Stimulated activated CD8-positive, alpha-beta memory T cell treated with anti-CD3 and anti-CD28 coated beads, Interleukin-12 subunit alpha, Interleukin-12 subunit beta, amount 100 ng/mL, for 1 hour (primary cell): ENCODE data around the gene ZNF555.

Experiments used
- DNase-seq: peaks from one replicate; pipeline ENCODE4 v3.0.0-alpha.2; 2020; ENCODE audit warnings: low read depth

Gene ZNF555

DNA sequence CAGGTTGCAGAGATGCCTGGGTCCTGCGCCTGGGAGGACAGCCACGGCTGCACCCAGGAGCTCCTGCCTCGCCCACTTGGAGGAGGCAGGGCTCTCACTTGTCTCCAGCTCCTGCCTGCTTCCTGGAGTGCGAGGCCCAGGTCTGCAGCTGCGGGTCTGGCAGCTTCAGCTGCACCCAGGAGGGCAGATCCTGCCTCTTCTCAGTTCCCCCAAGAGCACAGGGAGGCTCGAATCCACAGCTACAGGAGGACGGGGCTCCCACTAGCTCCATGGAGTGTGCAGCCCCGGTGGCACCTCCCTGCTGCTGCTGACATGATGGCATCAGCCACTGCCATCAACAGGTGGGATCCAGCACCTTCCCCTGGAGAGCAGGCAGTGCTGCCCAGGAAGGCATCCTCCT is 17.1 kb upstream of the ZNF555 start:
- no peak for DNase-seq

DNA sequence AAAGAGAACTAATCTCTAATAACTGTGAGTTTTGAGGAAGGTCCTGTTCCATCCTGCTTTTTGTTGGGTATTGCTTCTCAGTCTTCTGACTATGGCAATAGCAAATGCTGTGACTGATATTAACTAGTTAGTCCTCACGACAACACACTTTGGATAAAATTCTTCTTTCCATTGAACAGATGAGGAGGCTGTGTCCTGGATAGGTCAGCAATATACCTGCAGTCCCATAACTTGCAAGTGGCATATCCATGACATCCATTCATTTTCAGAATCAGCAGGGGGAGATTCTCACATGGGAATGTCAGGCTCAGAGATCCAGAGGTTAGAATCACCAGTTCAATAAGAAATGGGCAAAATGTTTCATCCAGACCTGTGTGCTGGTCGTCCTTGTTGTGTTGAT is 14.3 kb upstream of the ZNF555 start:
- no peak for DNase-seq

DNA sequence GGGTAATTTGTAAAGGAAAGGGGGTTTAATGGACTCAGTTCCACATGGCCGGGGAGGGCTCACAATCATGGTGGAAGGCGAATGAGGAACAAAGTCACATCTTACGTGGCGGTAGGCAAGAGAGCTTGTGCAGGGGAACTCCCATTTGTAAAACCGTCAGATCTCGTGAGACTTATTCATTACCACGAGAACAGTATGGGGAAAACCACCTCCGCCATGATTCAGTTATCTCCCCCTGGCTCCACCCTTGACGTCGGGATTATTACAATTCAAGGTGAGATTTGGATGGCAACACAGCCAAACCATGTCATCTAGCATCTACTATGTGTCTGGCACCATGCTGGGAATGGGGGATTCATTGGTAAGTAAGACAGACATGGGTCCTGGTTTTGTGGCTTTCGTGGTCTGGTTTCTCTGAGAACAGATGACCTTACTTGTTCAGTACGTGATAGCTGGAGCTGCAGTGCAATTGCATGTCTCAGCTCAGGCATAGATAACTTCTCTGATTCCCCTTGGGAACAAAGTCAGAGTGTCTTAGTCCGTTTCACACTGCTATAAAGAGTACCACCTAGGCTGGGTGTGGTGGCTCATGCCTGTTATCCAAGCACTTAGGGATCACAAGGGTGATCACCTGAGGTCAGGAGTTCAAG is 13.3 kb upstream of the ZNF555 start:
- DNase-seq = no peak

DNA sequence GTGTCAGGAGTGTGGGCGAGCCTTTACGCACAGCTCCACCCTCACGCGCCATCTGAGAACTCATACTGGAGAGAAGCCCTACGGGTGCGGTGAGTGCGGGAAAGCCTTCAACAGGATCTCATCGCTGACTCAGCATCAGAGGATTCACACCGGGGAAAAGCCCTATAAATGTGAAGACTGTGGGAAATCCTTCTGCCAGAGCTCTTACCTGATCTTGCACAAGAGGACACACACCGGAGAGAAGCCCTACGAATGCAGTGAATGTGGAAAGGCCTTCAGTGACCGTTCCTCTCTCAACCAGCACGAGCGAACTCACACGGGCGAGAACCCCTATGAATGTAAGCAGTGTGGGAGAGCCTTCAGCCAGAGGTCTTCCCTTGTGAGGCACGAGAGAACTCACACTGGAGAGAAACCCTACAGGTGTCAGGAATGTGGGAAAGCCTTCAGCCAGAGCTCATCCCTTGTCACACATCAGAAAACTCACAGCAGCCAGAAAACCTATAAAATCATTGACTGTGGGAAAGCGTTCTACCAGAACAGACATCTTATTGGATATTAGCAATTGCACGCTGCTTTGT is 6.9 kb upstream of the ZNF555 start:
- no peak for DNase-seq

DNA sequence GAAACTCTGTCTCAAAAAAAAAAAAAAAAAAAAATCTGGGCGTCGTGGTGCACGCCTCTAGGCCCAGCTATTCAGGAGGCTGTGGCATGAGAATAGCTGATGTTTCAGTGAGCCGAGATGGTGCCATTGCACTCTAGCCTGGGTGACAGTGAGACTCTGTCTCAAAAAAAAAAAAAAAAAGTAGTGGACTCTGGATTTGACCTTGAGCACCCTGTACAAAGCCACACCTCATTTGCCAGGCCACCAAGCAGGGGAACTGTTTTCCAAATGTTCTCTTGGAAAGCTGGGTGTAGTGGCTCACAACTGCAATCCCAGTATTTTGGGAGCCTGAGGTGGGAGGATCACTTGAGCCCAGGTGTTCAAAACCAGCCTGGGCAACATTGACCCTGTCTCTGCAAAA is 3.8 kb upstream of the ZNF555 start:
- no peak for DNase-seq

DNA sequence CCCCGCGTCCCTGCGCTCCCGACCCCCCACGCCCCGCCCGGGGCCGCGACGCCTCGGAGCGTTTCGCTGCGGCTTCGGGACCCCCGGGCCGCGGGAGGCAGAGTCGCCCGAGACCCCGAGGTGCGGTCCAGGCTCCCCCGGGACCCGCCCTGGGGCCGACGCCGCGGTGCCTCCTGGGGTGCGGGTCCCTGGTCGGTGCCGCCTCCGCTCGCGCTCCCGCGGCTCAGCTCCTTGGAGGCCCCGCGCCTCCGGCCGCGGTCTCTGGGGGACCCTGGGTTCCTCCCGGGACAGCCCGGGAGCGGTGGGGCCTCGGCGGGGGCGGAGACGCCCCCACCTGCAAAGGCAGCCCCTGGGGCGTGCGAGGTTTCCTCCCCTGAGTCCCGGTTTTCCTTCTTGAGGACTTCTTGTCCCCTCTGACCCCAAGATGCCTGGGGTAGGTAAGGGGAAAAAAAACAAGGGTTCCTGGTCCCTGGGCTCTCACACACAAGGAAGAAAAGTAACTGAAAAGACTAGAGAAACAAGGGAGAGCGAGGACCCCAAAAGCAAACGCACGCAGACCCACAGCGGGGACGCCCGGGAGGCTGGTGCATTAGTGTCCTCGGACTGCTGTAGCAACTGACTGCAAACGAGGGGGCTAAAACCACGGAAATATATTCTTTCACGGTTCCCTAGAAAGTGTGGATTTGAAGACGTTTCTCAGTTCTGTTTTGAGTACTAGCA is 740 bp downstream of the ZNF555 start:
- DNase-seq = no peak

DNA sequence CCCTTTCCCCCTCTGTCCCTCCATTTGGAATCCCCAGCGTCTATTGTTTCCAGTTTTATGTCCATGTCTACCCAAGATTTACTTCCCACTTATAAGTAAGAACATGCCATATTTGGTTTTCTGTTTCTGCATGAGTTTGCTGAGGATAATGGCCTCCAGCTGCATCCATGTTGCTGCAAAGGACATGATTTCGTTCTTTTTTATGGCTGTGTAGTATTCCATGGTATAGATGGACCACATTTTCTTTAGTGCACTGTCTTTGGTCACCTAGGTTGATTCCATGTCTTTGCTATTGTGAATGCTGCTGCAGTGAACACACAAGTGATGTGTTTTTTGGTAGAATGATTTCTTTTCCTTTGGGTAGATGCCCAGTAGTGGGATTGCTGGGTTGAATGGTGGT is 3.8 kb downstream of the ZNF555 start:
- DNase-seq = no peak

DNA sequence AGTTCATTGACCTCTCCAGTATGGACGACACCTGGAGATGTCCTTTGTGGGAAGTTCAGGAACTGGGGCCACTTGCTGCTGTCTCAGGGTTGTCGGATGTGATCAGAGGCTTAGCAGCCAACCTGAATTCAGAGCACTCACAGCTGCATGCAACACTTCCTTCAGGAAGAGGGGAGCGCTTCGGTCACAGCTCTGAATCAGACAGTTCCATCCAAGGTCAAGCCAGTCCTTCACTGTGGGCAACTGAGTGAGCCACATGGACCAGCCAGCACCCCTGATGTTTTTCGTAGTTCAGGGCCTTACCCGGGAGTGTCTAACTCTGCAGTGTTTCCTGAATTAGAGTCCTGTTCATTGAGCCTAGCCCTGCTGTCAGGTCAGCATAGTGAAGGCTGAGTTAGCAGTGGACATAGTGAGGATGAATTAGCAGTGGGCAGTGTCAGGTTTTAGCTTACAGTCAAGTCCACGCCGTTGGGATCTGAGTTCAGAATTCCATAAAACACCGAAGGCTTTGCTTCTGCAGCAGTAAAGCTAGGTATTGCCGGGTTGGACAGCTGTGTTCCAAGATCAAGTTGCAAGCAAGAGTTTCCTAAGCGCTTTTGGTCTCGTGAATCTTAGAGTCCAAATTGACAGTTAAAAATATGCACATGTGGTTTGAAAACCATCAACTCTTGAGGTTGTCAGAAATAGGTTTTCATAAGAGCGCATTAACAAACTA is 5.1 kb downstream of the ZNF555 start:
- no peak for DNase-seq

DNA sequence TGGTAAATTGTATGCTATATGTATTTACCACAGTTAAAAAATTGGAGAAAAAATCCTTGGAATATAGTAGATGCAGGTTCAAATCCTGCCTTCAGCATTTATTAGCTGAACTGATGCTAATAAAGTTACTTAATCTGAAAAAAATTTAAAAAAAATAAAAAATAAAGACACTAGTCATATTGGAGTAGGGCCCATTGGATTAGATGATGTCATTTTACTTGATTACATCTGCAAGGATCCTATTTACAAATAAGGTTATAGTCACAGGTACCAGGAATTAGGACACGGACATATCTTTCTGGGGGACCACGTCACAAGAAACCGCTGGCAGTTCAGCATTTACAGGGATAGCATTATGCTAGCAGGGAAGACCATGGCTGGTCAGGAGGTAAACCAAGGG is 6.2 kb downstream of the ZNF555 start:
- no peak for DNase-seq

DNA sequence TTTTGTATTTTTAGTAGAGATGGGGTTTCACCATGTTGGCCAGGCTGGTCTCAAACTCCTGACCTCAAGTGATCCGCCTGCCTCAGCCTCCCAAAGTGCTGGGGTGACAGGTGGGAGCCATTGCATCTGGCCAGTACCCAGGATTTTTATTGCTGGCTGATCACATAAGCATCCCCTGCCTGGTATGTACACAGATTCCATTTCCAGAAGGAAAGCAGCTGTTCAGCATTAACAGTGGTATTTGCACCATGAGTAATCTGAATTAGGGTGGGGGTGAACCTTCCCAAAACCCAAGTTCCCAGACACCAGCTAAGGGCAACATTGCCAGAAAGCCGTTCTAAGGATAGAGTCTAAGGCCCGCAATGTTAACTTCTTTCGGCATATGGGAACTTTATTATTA is 7.3 kb downstream of the ZNF555 start:
- DNase-seq = no peak

DNA sequence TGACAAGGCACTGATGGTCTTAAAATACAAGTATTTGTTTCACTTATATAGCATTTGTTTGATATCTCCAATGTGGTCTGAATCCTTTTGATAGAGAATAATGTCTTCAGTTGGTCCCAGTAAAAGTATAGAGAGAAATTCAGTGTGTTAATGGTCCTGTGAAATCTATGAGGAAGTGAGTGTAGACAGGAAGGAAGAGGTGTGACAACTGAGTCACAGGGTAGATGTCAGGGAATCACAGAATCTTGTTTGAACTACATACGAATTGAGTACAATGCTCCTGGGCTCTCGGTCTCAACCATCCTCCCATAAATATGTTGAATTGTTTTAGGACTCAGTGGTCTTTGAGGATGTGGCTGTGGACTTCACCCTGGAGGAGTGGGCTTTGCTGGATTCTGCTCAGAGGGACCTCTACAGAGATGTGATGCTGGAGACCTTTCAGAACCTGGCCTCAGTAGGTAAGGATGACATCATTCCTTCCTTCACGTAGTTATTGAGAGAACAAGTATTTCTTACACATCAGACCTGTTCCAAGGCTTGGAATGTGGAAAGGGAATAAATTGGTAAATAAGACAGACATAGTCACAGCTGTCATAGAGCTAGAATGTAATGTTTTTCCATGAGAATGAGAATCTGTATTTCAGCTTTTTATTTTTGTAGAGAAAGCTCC is 9.1 kb downstream of the ZNF555 start:
- DNase-seq = no peak

DNA sequence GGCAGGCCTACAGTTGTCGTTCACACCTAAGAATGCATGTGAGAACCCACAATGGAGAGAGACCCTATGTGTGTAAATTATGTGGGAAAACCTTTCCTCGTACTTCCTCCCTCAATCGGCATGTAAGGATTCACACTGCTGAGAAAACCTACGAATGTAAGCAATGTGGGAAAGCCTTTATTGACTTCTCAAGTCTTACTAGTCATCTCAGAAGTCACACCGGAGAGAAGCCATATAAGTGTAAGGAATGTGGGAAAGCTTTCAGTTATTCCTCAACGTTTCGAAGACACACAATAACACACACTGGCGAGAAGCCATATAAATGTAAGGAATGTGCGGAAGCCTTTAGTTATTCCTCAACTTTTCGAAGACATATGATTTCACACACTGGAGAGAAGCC is 11.3 kb downstream of the ZNF555 start:
- no peak for DNase-seq

DNA sequence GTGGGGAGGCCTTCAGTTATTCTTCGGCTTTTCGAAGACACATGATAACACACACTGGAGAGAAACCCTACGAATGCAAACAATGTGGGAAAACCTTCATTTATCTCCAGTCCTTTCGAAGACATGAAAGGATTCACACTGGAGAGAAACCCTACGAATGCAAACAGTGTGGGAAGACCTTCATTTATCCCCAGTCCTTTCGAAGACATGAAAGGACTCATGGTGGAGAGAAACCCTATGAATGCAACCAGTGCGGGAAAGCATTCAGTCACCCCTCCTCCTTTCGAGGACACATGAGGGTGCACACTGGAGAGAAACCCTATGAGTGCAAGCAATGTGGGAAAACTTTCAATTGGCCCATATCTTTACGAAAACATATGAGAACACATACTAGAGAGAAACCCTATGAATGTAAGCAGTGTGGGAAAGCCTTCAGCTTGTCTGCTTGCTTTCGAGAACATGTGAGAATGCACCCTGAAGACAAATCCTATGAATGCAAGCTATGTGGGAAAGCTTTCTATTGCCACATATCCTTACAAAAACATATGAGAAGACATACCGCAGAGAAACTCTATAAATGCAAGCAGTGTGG is 11.8 kb downstream of the ZNF555 start:
- no peak for DNase-seq

DNA sequence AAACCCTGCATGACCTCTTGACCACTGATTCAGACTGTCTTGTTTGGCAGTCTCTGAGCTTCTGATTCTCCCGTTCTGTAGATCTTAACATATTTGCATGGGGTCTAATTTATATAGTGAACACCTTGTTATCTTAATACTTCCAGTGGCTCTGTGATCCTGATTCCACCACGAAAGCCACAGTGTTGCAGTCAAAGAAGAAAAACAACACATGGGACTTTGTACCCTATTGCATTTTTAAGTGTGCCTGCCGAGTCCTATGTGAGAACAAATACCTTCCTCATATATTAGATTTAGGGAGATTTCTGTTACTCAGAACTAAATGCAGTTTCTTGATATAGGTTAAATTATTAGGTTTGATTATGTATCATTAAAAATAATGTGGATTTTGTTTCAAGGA is 13.6 kb downstream of the ZNF555 start:
- no peak for DNase-seq

DNA sequence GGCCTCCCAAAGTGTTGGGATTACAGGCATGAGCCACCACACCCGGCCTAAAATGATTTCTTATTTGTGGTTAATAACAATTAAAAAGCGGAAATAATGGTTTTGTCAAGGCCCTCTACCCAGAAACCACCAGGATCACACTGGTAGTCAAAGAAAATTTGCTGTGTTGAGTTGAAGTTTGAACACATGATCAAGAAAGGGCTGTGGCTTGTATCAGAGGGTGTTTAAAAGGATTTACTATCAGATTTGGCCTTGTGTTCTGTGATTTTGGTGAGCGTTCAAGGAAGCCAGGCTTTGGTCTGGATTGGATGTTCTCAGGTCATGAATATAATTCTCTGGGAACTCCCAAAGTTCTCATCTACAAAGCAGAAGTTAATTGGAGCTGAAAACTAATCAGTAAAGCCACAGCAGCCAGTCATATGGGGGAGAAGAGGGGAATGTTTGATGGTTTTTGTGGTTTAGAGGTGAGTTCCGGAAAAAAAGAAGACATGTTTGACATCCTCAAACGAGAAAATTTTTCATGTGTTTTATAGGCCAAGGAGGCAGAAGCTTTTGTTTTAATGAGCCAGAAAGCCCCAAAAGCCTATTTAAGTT is 15.3 kb downstream of the ZNF555 start:
- no peak for DNase-seq

DNA sequence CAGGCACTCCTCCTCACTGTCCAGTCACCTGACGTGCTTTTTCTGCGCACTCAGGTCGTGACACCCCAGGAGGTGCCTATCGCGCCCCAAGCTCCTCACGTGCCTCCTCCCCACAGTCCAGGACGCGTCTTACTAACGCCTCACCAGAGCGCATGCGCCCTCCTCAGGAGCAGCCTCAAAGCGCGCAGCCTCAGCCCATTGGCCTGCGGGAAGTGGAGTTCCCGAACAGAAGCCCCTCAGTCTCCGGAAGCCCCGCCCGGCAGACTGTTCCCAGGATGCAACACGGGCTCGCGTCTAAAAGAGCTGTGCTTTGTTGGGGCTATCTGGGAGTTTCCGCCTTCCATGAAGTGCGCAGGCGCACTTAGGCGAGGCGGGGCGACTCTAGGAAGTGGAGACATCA is 17.6 kb downstream of the ZNF555 start:
- DNase-seq = no peak

DNA sequence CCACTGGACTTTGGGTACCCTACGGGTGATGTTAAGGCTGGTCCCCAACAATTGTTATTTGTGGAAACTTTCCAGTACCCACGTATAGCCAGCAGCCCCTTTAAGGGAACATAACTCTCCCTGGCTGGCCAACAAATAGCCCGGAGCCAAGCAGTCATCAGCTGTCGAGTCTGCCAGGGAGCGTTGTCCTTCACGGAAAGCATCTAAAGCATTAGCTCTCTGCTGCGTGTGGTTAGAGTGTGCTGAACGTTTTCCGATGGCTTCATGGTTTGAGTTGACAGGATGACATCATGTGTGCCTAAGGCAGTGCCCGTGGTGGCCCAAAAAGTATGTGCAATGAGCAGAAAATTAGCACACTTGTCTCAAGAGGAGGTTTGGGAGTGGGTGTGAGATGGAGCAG is 22.5 kb downstream of the ZNF555 start:
- no peak for DNase-seq

DNA sequence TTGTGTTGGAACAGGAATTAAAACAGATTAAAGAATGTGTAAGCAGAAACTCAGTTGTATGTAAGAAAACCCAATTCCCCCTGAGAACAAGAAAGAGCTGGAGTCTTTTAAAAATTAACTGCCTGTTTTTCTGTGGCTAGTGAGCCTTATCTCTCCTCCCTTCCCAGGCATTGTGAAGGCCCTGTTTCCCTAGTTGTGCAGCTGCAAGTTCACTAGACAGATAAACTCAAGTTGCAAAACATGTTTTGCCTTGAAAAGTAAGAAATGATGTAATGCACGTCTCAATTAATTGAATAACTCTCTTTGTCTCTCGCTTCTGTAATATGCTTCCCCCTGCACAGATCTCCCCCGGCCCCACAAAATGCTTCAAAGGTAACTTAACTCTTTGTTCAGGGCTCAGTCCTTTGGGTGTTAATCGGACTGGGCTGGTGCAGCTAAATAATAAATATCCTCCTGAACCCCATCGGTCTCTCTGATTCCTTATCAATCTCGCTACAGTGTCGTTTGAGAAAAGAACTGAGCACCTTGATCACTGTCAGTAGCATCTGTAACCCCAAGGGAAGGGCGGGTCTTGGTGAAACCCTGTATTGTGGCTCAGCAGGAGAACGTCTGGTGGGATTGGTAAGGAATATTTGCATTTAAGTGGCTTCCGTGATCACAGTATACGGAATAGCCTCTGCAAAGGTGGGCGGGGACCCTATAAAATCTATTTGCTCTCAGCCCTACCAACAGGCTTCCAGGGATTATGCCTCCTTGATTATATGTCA is 24.2 kb downstream of the ZNF555 start:
- no peak for DNase-seq

DNA sequence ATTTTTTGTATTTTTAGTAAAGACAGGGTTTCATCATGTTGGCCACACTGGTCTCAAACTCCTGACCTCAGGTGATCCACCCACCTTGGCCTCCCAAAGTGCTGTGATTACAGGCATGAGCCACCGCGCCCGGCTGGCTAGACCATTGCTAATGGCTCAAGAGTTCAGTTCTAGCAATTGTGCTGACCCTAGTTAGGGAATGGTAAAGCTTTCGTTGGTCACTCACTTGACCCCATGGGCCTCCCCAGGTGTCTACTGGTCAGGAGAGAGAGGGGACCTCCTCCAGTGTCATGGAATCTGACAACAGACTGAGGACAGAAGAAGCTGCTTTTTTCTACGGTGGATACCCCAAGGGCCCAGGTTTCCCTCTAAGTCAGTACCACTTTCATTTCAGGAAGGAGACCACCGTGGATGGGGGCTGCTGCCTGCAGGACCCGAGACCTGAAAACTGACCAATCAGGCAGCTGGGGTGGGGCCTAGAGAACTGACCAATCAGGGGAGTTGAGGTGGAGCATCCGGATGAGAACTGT is 25.3 kb downstream of the ZNF555 start:
- DNase-seq = no peak
